HG03460 (cell line): ENCODE results near the gene OR1D5.
"Not testable (repeated sequence)": the region's sequence is repeated elsewhere in the genome, so short reads cannot be mapped to it uniquely, and the experiment has no call there.

Experiments
- ATAC-seq: cut with Tn5 transposase; IDR thresholded peaks from one replicate; pipeline ENCODE4 v1.9.1; 2021; ENCODE audit not compliant: unreplicated experiment

OR1D5 gene

DNA sequence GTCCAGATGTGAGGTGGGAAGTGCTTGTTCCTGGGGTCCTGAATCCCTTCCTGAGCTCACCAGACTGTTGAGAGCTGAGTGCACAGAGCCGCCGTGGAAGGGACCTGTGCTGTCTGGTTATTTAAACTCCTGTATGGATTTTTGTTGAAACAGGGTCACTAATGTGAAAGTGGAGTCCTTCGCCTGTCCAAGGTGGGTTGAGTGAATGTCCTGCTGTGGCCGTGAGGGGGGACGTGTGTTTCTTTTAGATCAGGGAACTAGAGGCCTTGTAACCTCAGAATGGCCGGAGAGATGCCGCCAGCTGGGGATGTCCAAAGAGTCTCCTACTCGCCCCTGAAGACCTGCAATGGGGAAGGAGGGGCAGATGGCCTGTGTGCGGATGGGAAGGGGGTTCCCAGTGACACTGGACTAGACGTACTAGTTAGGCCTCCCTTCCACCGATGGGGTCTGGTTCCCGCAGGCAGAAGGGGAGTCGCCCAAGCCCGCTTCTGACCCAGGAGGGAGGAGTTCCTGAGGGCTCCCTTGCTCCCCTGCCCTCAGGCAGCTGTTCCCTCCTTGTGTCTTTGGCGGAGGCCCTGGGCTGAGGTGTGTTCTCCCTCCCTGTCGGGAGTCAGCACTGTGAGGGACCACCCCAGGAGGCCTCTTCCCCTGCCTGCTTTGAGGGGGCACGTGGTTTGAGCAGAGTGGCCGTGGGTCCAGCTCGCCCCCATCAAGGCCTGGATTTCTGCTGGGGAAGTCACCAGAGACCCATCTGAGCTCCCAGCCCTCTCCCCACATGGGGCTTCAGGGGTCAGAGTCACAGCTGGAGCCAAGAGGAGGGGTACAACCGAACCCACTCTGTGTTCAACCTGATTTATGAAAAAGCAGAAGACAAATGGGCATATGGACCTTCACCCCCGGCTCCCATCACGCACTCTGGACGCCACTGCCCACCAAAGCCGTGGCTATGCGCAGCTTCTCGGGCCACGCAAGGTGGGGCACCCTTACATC is 30.9 kb downstream of the OR1D5 start:
- ATAC-seq = no peak

DNA sequence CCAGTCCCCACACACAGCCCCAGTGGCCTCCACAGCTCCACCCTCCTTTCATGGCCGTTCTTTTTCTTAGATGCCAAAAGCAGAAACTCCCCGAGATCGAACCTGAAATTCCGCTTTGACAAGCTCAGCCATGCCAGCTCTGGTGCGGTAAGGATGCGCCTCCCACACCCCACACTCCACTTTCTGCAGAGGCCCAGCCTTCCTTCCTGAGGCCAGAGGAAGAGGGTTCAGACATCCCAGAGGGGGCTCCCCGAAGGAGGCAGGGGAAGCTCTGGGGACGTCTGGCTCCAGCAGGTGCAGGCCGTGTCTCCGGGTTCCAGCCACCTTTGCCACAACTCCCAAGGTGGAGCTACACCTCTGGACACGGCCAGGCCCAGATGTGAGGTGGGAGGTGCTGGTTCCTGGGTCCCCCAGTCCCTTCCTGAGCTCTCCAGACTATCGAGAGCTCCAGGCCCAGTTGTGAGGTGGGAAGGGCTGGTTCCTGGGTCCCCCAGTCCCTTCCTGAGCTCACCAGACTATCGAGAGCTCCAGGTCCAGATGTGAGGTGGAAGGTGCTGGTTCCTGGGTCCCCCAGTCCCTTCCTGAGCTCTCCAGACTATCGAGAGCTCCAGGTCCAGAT is 32.4 kb downstream of the OR1D5 start:
- ATAC-seq = not testable (repeated sequence)

DNA sequence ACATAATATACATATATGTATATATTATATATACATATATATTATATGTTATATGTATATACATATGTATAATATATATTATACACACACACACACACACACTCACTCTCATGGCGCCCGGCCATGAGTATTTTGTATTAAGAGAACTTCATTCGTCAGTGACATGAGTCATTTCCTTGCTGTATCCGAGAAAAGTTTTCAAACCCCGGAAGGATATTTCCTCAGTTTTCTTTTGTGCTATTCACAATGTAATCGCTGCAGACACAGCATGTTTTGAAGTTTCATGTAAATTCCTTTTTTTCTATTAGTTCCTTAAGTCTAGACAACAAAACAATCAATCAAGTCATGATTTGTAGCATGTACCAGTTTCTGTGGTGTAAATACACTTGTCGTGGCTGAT is 33.3 kb downstream of the OR1D5 start:
- ATAC-seq = no peak

DNA sequence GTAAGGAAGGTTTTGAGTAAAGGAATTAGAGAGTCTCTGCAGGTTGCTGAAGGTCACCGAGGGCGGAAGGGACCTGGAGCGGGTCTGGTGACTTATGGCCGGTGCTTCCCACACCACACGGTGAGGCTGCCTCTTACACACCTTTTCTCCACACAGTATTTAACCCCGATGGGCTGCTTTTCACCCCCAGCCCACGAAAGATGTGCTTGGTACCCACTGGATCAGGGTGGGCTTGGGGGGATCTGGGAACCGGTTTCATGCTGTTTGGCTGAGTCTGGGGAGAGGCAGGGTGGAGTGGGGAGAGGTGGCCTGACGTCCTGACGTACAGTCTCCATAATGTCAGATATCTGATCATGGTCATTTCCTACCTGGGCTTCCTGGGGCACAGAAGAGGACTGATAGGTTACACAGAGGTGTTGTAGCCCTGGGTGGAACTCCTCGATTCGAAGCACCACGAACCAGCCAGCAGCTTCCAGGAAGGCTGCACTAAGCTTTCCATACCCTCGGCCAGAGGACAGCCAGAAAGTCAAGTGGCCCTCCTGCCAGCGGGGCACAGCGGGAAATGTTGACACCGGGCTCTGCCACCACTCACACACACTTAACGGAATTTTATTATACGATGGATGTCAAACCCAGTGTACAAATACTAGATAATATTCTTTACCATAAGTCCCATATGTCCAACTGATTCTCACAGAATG is 34.0 kb downstream of the OR1D5 start:
- no peak for ATAC-seq

DNA sequence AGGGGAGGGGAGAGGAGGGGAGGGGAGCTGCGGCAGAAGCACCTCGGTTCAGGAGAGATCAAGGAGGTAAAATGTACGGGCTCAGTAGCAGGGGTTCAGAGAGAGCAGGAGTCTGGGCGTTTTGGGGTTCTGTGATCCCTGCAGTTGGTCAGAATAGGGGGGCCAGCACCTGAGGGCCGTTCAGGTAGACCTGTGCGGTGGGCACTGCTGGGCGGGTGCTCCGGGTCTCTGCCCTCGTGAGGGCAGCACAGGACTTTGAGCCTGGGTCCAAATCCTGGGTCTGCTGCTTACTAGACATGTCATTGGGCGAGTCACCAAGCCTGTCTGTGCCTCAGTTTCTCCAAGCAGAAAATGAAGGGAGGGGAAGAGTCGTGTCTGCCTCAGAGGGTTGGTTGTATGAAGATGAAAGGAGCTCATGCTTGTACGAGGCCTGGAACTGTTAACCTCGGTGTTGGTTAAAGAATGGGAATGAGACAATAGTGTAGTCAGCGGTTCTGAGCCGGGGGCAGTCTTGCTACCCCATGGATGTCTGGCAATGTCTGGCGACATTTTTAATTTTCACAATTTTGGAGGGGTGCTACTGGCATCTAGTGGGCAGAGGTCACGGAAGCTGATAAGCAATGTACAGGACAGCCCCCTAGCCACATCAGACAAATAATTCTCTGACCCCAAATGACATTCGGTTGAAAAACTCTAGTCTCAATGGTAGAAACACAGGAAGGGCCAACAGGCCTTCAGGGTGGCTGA is 35.4 kb downstream of the OR1D5 start:
- ATAC-seq = no peak

DNA sequence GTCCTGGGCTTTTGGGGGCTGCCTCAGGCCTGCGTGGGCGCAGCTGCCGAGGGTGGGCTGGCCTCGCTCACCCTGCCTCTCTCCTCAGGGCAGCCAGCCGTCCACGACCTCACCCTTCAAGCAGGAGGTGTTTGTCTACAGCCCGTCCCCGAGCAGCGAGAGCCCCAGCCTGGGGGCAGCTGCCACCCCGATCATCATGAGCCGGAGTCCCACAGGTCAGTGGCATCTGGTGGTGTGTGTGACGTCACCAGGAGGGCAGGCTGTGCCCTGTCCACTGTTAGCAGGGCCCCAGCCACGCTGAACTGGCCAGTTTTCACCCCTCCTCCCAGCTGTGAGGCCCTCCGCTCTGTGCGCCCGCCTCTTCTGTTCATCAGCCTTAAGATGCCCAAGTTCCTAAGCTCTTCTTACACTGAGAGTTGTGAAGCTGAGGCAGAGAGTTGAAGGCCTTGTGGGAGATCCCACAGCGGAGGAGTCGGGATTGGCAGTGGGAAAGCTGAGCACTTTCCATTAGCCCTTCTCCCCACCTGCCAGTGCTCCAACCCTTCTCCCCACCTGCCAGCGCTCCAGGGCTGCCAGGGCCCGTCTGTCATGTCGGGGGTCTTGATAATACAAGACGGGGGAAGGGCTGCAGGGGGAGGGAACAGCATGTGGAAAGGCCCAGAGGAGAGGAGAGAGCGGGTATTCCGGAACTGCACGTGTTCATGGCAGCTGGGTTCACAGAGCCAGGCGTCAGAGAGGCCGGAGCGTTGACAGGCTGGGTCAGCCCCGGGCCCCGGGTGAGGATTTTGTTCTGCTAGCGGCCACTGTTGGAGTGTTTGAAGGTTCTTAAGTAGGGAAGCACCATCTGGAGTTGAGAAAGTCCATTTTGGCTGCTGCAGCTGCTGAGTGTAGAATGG is 36.3 kb downstream of the OR1D5 start:
- ATAC-seq = no peak

DNA sequence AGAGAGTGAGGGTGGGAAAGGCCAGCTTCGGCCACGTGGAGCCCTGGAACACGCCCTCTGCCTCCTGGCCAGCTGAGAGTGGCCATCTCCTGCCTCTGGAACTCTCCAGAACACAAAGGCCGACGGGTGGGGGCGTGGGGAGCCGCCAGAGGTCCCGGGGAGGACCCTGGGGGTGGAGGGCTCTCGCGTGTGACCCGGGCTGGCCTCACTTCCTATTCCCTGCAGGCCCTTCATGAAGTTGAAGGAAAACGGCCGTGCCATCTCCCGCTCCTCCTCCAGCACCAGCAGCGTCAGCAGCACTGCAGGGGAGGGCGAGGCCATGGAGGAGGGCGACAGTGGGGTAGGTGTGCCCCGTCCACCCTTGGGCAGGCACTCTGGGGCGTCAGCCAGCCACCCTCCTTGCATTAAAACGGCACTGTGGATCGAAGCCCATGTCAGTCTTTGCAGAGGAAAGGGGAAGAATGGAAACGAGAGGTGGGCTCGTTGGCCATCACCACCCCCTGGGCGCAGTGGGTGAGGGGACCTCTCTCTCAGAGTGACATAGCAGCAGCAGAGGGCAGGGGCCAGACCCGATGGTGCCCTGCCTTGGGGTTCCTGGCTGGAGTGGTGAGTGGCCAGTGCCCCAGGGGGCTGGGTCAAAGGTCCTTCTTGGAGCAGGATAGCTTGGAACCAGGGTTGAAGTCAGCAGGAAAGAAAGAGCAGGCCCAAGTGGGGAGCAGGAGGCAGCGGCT is 37.1 kb downstream of the OR1D5 start:
- no peak for ATAC-seq

DNA sequence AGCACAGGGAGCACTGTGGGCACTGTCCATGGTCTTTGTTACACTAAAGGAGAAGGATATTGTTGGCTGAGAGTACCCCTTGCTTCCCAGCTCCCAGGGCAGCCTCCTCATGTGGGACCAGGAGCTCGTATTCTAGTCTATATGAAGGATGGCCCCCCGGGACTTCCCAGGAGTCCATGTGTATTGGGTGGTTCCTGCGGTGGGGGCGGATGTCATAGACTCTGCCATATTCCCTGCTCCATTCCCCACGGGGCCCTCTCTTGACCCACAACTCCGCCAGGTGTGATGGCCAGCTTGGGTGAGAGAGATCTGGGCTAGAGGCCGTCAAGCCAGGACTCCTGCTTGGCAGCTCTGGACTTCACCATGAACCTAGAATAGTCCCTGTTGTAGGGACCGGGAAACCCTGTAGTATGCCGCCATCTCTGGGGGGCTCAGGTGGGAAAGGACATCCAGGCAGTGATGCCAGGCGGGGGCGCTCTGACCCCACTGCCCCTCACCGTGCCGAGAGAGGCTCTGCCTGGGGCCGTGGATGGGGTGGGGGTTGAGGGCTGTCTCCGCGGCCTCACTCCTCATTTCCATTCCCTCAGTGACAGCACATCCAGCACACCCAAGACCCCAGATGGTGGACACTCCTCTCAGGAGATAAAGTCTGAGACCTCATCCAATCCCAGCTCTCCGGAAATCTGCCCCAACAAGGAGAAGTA is 37.8 kb downstream of the OR1D5 start:
- ATAC-seq = no peak

DNA sequence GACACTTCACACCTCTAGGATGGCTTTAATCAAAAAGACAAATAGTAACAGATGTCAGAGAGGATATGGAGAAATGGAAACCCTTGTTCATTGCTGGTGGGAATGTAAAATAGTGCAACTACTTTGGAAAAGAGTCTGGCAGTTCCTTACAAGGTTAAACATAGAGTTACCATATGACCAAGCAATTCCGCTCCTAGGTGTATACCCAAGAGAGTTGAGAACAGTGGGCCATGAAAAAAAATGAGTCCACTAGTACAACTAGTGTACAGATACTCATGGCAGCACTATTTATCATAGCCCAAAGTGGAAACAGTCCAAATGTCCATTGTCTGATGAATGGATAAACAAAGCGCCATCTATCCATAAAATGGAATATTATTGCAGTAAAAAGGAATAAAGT is 39.1 kb downstream of the OR1D5 start:
- no peak for ATAC-seq

DNA sequence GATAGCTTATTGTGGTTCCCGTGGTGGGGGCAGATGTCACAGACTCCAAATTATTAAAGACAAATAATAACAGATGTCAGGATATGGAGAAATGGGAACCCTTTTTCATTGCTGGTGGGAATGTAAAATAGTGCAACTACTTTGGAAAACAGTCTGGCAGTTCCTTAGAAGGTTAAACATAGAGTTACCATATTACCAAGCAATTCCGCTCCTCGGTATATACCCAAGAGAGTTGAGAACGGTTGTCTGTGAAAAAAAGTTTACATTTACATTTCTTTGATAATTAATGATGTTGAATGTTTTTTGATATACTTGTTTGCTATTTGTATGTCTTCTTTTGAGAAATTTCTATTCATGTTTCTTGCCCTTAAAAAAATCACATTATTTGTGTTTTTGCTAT is 41.2 kb downstream of the OR1D5 start:
- ATAC-seq = no peak

DNA sequence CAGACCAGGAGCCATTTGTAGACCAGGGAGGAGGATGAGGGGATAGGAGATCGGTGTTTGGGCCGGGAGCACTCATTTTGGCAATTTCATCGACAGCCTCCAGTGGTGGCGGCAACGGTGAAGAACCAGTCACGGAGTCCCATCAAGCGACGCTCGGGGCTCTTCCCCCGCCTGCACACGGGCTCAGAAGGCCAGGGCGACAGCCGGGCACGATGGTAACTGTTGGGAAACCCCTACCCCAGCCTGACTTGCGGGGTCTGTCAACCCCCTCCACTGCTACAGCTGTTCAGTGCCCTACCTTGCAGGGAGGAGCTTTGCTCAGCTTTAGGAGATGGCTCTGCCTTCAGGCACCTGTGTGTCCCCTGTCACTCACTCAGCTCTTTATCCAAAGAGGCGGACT is 43.0 kb downstream of the OR1D5 start:
- ATAC-seq = no peak

DNA sequence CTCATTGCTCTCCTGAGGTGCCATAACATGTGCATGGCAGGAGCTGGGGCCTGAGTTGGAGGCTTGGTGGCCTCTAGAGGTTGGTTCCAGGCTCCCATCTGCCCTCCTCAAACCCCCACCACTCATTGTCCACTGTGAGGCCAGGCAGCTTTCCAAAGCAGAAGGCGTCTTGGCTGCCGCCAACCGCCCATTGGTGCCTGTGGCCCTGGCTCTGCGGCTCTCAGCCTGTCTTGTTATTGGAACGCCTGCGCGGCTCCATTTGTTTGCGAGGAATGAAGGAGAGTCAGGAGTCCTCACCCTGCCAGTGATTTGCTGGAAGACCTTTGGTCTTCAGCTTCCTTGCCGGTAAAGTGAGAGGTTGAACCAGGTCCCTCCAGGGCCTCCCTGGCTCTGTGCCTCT is 43.6 kb downstream of the OR1D5 start:
- ATAC-seq = no peak

DNA sequence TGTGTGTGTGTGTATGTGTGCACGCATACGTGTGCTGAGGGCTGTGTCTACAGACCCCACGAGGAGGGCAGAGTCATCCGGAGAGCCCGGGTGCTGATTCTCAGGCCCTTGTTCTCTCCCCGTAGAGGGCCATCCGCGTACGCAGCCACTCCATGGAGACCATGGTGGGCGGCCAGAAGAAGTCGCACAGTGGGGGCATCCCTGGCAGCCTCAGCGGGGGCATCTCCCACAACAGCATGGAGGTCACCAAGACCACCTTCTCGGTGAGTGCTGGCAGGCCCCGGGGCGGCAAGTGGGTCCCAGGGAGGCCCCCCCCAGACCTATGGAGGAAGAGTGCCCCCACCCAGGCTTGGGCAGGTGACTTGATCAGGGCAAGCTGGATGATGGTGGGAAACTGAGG is 45.5 kb downstream of the OR1D5 start:
- no peak for ATAC-seq

DNA sequence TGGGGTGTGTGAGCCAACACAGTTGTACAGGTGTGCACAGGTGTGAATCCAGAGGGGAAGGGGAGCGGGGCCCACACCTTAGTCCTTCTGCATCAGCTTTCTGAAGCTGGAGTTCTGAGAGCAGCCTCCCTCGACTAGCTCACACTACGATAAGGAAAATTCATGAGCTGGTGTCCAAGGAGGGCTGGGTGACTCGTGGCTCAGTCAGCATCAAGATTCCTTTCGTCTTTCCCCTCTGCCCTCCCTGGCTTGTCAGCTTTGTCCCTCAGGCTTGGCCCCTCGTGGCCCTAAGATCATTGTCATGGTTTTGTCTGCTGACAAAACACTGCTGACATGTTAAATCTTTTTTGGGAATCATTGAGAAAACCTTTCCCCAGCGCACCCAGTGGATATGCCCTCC is 47.5 kb downstream of the OR1D5 start:
- no peak for ATAC-seq

DNA sequence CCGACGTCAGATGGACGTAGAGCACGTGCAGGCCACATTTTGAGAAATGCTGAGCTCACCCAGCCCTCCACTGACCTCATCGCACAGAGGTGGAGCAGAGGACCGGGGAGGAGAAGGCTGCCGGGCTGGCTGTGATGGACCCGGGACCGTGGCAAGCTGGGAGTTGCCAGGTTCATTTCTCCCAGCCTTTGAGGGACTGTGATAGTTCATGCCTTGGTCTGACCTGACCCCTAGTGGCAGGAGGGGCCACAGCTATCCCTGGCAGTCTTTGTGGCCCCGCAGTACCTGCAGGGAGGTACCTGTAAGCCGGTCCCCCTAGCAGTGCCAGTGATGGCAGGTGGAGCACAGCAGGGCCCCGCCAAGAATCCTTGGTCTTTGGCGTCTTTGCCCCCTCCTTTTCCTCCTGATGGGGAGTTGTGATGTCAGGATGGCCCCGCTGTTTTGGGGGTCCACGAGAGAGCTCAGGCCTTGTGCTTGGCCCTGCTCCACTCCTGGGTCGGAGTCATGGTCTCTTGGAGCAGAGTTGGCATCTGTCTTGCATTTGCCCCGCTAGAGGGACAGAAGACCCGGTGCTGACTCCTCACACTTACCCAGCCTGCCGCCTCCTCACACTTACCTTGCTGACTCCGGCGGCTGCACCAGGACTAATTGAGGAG is 50.4 kb downstream of the OR1D5 start:
- no peak for ATAC-seq
